Gastrocnemius medialis (tissue), 4 donors: ENCODE results near the gene COLEC11. TPM values are rescaled to one million over a fixed set of nuclear protein-coding genes. Genes with fewer than 3 reads are reported as not detected.

Source experiments
- ATAC-seq, 2 donors: fragments of 150-250 bp; one replicate each; pipeline ENCODE4 v1.9.1; 2016
- DNase-seq, 2 donors: peaks; one replicate each; pipeline ENCODE4 v3.0.0-alpha.2; 2019
- H3K27ac ChIP-seq, 4 donors: fragments of 200-600 bp; sonication (generic); 1 replicate in 1 of 4; 2 replicates in 3 of 4; pipeline ENCODE4 v1.5.1; 2016 to 2018; ENCODE audit warnings: mild to moderate bottlenecking in 2 of 4, moderate library complexity in 1 of 4
- H3K27me3 ChIP-seq, 3 donors: fragments of 200-600 bp; sonication (generic) in 2 of 3; 1 replicate in 1 of 3; 2 replicates in 2 of 3; pipeline versions ENCODE4 v1.5.1 to v1.6.0; 2016 to 2019; ENCODE audit warnings: mild to moderate bottlenecking in 1 of 3, moderate library complexity in 1 of 3
- H3K36me3 ChIP-seq, 2 donors: fragments of 200-600 bp; sonication (generic) in 1 of 2; one replicate each; pipeline ENCODE4 v1.5.1; 2017 to 2018
- H3K4me1 ChIP-seq, 2 donors: fragments of 200-600 bp; sonication (generic) in 1 of 2; one replicate each; pipeline ENCODE4 v1.5.1; 2016 to 2017; ENCODE audit warnings: mild to moderate bottlenecking in 2 of 2
- H3K4me3 ChIP-seq, 4 donors: fragments of 200-600 bp; sonication (generic) in 3 of 4; 1 replicate in 1 of 4; 2 replicates in 3 of 4; pipeline ENCODE4 v1.5.1; 2016 to 2019; ENCODE audit warnings: mild to moderate bottlenecking in 2 of 4
- H3K9me3 ChIP-seq, 3 donors: fragments of 200-600 bp; sonication (generic) in 2 of 3; 1 replicate in 1 of 3; 2 replicates in 2 of 3; pipeline ENCODE4 v1.5.1; 2016 to 2019
- CTCF ChIP-seq, 5 experiments: fragments of 450-650 bp in 3 of 5; fragments of 200-600 bp in 2 of 5; sonication (generic) in 2 of 5; IDR thresholded peaks in 4 of 5; conservative IDR thresholded peaks in 1 of 5; 1 replicate in 4 of 5; 2 replicates in 1 of 5; pipeline ENCODE4 v1.5.1; 2016 to 2019; ENCODE audit warnings: antibody characterized with exemption in 5 of 5, mild to moderate bottlenecking in 3 of 5, moderate library complexity in 3 of 5
- POLR2A ChIP-seq, 2 donors: fragments of 450-650 bp; IDR thresholded peaks; one replicate each; pipeline ENCODE4 v1.6.1; 2017; ENCODE audit warnings: antibody characterized with exemption in 2 of 2, mild to moderate bottlenecking in 2 of 2, moderate library complexity in 2 of 2
- in situ Hi-C, 4 donors: fragments of 200-750 bp; cut with MboI; loops; one replicate each; pipeline versions ENCODE4 v1.15.0 to v1.8.0; 2017; ENCODE audit warnings: low sequenced_read_pairs in 4 of 4
- intact Hi-C: fragments of 100-400 bp; cut with DNase I; formaldehyde crosslinking; loops from one replicate; pipeline ENCODE4 v1.15.1; 2023; ENCODE audit warnings: low total_unique reads
- total RNA-seq, 4 donors: library from RNA; depleted of rRNA; stranded (reverse); fragments of >200 nt; gene quantifications; one replicate each; pipeline versions ENCODE4 v1.1.0 to v1.2.3, GENCODE V29; 2016

COLEC11 gene
- total RNA-seq, 4 donors from 2014 or later, result 0.29 to 0.36 TPM; not detected in 2

- in situ Hi-C loops (no loop called here), intact Hi-C loops (no loop called here)
- H3K4me3 ChIP-seq, result no peak overlapping the region
- H3K36me3 ChIP-seq, result no peaks in the 10 kb centered on the region
- no peaks in the 10 kb centered on the region for H3K27me3 ChIP-seq
- TF ChIP-seq POLR2A (IDR thresholded peaks at IDR 0.05), result no peak
- TF ChIP-seq CTCF (IDR thresholded peaks at IDR 0.05 in 4 of 5, conservative IDR thresholded peaks at IDR 0.05 in 1 of 5), result no peak
- no peak overlapping the region for H3K27ac ChIP-seq
- no peaks in the 10 kb centered on the region for H3K9me3 ChIP-seq
- ATAC-seq (no peak), DNase-seq (no peak)
- no peaks in the 10 kb centered on the region for H3K4me1 ChIP-seq
These were observed 28.1 kb downstream of the COLEC11 start for GRCh38 chr2:3622967-3623366.

GRCh38 chr2:3624059-3624794, 29.3 kb downstream of the COLEC11 start:
- TF ChIP-seq CTCF (IDR thresholded peaks at IDR 0.05 in 4 of 5, conservative IDR thresholded peaks at IDR 0.05 in 1 of 5) (no peak), POLR2A (IDR thresholded peaks at IDR 0.05) (no peak)
- intact Hi-C loops, result no loop called here
- Histone ChIP-seq H3K36me3 (no peaks in the 10 kb centered on the region), H3K9me3 (no peaks in the 10 kb centered on the region), H3K27me3 (no peaks in the 10 kb centered on the region), H3K4me3 (no peak overlapping the region), H3K27ac (no peak overlapping the region), H3K4me1 (no peaks in the 10 kb centered on the region)
- no peak for ATAC-seq
- no peak for DNase-seq
- in situ Hi-C loops, result no loop called here

- intact Hi-C loops, result no loop called here
- no peak overlapping the region for H3K4me3 ChIP-seq
- no peaks in the 10 kb centered on the region for H3K36me3 ChIP-seq
- no peak for DNase-seq
- H3K27ac ChIP-seq, result no peak overlapping the region
- no peak for ATAC-seq
- no peak for TF ChIP-seq CTCF (IDR thresholded peaks at IDR 0.05 in 4 of 5, conservative IDR thresholded peaks at IDR 0.05 in 1 of 5)
- TF ChIP-seq POLR2A (IDR thresholded peaks at IDR 0.05), result no peak
- H3K27me3 ChIP-seq, result no peaks in the 10 kb centered on the region
- no peaks in the 10 kb centered on the region for H3K9me3 ChIP-seq
- in situ Hi-C loops, result no loop called here
- no peaks in the 10 kb centered on the region for H3K4me1 ChIP-seq
These were observed 30.3 kb downstream of the COLEC11 start for GRCh38 chr2:3625186-3625585.

GRCh38 chr2:3626118-3626811, 31.4 kb downstream of the COLEC11 start:
- no peaks in the 10 kb centered on the region for H3K4me1 ChIP-seq
- no peaks in the 10 kb centered on the region for H3K9me3 ChIP-seq
- H3K4me3 ChIP-seq, result no peak overlapping the region
- H3K27me3 ChIP-seq, result no peaks in the 10 kb centered on the region
- in situ Hi-C loops (no loop called here), intact Hi-C loops (no loop called here)
- H3K36me3 ChIP-seq, result no peaks in the 10 kb centered on the region
- TF ChIP-seq CTCF (IDR thresholded peaks at IDR 0.05 in 4 of 5, conservative IDR thresholded peaks at IDR 0.05 in 1 of 5) (no peak), POLR2A (IDR thresholded peaks at IDR 0.05) (no peak)
- DNase-seq (no peak), ATAC-seq (no peak)
- peak overlapping the region in 3 of 4 donors; percentile 42 to 59 (median 51) for H3K27ac ChIP-seq
